ENCODE data around the gene RNF148.
"Not testable (repeated sequence)": the region's sequence is repeated elsewhere in the genome, so short reads cannot be mapped to it uniquely, and the experiment has no call there.

RNF148 gene

DNA sequence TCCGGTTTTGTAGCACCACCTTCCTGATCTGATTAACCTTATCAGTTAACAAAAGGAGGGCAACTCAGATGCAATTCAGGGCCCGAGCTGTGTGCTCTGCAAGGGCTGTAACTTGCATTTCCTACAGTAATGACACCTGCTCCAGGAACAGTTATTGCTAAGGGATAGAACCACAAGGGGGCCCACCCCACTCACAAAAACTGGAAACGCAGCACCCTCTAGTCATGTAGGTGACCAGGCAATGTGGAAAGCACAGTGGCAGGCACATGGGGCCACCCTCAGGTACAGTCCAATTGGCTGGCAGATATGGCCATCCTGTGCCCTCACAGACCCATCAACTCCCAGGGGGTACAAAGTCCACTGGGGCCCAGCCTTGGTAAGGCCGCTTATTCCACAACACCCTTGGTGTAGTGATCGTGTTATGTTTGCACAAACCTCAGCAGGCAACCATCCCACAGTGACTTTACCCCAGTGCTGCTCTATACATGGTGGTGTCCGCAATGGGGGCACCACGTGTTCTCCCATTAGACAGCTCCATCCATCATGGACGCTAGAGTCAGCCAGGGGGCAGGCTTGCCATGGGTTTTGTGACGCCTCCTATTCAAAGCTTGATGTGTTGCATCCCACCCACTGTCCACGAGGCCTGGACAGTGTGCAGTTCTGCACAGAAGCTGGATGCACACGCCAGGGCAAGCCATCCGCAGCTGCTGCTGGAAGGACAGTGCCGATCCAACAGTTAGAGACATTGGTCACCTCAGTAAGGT, 13.2 kb downstream of the RNF148 start:
- DNase-seq (ENCODE audit: low spot score): no peak

DNA sequence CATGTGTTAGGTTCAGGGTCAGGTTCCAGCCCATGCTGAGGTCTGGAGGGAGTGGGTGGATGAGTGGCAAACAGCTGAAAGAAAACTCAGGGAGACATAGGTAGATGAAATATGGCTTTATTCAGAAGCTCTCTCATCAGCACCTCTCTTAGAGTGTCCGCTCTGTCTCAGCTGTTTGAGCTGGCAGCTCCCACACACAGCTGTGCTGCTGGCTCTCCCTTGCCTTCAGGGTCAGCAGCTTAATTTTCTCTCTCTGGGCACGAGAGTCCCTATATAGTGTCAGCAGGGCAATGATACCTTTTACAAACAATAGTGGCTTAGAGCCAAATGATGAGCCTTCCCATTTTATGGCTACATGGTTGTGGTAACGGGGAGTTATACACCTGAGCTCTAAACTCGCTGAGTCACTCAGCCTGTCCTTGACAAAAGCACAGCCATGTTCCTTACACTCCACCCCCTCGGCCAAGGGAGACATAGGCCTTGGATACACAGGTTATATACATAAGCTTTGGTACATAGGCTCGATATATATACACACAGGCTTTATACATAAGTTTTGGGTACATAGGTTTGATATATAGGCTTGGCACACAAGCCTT, 14.2 kb downstream of the RNF148 start:
- DNase-seq (ENCODE audit: low spot score): no peak

DNA sequence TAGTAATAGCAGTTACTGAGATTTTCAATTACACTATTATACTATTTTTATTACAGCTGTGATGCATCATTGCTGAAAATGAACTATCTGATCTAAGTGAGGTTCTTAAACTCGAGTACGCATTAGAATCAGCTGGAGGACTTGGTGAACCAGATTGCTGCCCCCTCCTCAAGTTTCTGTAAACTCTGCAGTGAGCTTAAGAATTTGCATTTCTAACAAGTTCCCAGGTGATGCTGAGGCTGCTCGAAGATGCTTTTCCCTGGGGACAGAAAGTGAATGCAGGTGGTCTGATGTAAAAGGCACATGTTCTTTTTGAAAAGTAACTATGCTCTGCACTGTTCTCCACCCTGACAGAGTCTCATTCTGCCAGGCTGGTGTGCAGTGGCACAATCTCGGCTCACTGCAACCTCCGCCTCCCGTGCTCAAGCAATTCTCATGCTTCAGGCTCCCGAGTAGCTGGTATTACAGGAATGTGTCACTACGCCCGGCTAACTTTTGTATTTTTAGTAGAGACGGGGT, 16.3 kb downstream of the RNF148 start:
- no peak for DNase-seq (ENCODE audit: low spot score)

- DNase-seq (ENCODE audit: low spot score): no peak
These were observed 18.2 kb downstream of the RNF148 start for GRCh38 chr7:122684504-122684903.

GRCh38 chr7:122682815-122683550, 19.7 kb downstream of the RNF148 start:
- DNase-seq (ENCODE audit: low spot score): no peak

DNA sequence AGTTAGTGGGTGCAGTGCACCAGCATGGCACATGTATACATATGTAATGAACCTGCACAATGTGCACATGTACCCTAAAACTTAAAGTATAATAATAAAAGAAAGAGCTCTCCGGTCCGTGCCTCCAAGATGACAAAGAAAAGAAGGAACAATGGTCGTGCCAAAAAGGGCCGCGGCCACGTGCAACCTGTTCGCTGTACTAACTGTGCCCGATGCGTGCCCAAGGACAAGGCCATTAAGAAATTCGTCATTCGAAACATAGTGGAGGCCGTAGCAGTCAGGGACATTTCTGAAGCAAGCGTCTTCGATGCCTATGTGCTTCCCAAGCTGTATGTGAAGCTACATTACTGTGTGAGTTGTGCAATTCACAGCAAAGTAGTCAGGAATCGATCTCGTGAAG, 21.5 kb downstream of the RNF148 start:
- not testable (repeated sequence) for DNase-seq (ENCODE audit: low spot score)

DNA sequence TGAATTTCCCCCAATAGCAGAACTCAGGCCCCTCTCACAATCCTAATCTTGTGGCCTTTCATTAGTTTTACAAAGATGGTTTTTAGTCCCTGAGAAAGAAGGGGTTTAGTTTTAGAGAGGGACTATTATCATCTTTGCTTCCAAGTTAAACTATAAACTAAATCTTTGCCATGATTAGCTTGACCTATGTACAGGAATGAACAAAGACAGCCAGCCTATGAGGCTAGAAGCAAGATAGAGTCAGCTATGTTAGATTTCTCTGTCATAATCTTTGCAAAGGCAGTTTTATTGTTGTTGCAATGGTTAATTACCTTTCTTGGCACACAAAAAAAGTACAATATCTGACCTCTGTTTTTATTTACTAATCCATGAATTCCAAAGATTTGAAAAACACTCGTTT, 22.9 kb downstream of the RNF148 start:
- DNase-seq (ENCODE audit: low spot score): no peak

GRCh38 chr7:122679269-122679709, 23.4 kb downstream of the RNF148 start:
- not testable (repeated sequence) for DNase-seq (ENCODE audit: low spot score)

- DNase-seq (ENCODE audit: low spot score): no peak
These were observed 25.6 kb downstream of the RNF148 start for GRCh38 chr7:122677149-122677548.

DNA sequence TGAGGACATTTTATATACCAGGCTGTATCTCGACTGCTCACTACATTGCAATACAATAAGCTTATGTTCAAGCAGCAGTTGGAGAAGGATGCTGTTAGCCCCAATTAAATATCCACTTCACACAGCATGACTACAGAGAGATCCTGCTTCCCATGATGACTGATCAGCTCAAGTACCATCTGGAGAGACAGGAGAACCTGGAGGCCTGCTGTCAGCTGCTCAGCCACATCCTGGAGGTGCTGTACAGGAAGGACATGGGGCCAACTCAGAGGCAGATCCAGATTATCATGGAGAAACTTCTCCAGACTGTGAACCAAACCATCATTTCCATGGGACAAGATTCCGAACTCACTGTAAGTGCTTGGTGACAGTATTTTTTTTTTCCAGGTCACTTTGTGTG, 26.3 kb downstream of the RNF148 start:
- DNase-seq (ENCODE audit: low spot score): no peak

DNA sequence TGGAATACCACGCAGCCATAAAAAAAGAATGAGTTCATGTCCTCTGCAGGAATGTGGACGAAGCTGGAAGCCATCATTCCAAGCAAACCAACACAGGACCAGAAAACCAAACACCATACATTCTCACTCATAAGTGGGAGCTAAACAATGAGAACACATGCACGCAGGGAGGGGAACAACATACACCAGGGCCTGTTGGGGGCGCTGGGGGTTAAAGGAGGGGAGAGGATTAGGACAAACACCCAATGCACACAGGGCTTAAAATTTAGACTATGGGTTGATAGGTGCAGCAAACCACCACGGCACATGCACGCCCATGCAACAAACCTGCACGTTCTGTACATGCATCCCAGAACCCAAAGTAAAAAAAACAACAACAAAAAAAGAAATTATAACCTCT, 27.1 kb downstream of the RNF148 start:
- DNase-seq (ENCODE audit: low spot score): no peak

DNA sequence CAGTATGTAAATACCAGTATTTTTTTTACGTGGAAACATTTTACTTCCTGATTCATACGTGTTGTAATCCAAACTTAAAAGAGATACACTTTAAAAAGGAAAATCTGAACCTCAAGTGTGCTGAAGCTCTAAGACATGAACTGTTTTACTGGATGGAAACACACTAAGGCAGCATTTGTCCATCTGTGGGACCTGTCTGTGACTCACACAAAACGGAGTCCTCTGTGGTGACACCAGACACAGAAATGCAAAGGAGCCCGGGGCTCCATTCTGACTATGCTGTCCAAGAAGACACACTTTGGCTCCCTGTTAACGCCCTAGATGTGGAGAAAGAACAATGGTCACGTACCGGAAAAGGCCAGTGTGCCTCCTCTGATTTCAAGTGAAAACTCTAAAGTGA, 27.7 kb downstream of the RNF148 start:
- DNase-seq (ENCODE audit: low spot score): no peak

DNA sequence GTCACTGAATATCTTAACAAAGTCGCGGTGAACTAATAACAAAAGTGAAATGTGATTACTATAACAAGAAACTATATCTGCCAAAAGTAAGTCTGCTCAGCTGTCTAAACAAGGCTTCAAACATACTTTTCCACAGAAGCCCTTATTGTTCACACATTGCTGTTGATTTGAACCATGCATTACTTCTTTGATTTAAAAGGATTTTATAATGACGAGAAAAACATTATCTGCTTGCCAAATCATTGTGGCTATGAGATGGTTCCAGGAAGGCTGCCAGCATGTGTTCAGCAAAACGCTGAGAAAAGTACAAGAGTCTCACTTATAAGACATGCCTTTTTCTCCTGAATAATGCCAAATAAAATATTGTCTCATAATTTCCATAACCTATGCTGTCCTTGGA, 28.2 kb downstream of the RNF148 start:
- peak; percentile 22 for DNase-seq (ENCODE audit: low spot score)

- DNase-seq (ENCODE audit: low spot score): no peak
These were observed 28.8 kb downstream of the RNF148 start for GRCh38 chr7:122673951-122674350.

DNA sequence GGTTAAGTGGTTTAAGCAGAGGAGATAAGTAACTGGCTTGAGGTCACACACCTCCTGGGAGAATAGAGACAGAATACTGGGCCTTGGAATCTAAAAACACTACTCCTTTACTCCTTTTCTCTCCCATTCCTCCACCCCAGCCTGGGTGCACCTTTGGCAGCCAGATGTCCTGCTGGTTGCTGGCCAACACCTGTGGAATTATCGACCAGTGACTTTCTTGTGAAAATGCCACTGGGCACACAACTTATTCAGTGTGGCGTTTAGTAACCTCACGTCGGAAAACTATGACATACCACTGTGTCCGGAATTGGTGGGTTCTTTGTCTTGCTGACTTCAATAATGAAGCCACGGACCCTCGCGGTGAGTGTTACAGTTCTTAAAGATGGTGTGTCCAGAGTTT, 30.2 kb downstream of the RNF148 start:
- no peak for DNase-seq (ENCODE audit: low spot score)

- DNase-seq (ENCODE audit: low spot score): no peak
These were observed 39.0 kb downstream of the RNF148 start for GRCh38 chr7:122663733-122664132.

DNA sequence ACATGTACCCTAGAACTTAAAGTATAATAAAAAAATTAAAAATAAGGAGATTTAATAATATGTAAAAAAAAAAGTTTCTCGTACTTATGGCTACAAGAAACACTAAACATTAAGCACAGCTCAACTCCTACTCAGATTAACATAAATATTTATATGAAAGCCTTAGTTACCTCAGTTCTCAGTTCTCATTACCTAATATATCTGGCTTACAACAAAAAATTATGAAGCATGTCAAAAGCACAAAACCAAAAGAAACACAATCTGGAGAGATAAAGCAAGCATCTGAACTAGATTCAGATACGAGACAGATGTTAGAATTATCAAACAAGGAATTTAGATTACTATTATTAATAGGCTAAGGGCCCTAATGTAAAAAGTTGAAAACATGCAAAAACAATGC, 43.9 kb downstream of the RNF148 start:
- DNase-seq (ENCODE audit: low spot score): no peak

DNA sequence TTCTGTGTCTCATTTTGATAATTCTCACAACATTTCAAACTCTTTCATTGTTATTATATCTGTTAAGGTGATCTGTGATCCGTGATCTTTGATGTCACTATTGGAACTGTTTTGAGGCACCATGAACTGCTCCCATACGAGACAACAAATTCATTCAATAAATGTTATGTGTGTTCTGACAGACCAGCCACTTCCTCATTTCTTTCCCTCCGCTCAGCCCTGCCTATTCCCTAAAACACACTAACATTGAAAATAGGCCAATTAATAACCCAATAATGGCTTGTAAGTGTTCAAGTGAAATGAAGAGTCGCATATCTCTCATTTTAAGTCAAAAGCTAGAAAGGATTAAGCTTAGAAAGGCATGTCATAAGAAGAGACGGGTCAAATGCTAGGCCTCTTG, 49.0 kb downstream of the RNF148 start:
- no peak for DNase-seq (ENCODE audit: low spot score)

DNA sequence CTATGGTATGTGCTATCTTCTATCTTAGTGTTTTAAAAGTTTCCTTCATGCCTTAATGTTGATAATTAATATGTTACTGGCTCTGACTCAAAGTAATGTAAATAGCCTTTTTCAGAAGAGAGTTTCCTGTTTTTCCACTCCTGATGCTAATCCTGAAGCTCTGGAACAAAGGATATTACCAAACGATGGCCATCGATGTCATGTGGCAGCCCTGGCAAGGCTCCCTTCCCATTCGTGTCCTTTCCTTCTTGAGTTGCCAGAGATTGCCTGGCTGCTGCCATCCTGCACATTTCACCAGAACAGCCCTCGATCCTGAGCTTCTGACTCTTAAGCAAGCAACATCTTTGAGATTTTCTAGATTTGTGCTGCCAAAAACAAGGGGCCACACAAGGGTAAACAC, 49.8 kb downstream of the RNF148 start:
- no peak for DNase-seq (ENCODE audit: low spot score)

All from Ammon's horn (tissue), 1 donor.